GM18498 (cell line): Measurements from ENCODE around the gene MTFR1L.

Experiments used
- ATAC-seq: cut with Tn5 transposase; IDR thresholded peaks from one replicate; pipeline ENCODE4 v1.9.1; 2021; ENCODE audit warnings: mild to moderate bottlenecking, moderate library complexity; ENCODE audit not compliant: unreplicated experiment

The MTFR1L gene

DNA sequence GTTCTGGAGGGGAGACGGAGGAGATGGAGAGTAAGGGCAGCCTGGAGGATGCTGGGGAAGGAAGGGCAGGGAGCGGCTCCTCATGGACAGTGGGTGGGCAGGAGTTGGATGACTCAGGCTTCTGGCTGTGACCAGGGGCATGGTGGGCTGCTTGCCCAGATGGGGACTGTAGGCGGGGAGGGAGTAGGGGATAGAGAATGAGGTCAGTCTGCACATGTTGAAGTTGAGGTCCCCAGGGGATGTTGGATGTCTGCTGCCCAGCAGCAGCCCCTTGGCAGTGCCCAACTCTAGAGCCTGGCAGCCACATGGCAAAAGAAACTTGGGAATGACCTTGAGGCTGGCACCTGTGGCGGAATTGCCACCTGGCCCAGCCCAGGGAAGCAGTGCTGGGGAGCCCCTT lies 13.3 kb upstream of the MTFR1L start:
- no peak for ATAC-seq

GRCh38 chr1:25807480-25808390 lies 12.0 kb upstream of the MTFR1L start:
- ATAC-seq, result no peak

- no peak for ATAC-seq
Measured at GRCh38 chr1:25808481-25809244, 11.1 kb upstream of the MTFR1L start.

- no peak for ATAC-seq
Measured at GRCh38 chr1:25809283-25809926, 10.3 kb upstream of the MTFR1L start.

DNA sequence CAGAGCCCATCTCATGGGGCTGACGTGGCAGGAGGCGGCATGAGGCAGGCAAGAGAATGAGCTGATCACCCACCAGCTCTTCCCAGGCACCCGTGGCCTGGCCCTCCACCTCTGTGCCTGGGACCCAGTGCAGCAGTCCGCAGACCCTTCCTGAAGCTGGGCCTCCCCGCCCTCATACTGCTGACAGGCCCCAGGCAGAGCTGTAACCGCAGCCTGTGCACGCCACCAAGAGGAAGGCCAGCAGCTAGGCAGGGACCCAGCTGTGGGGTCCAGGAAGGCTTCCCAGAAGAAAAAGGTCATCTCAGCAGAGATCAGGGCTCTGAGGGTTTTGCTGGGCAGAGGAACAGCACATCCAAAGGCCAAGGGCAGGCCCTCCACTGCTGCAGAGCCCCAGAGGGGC lies 9.8 kb upstream of the MTFR1L start:
- ATAC-seq, result no peak

DNA sequence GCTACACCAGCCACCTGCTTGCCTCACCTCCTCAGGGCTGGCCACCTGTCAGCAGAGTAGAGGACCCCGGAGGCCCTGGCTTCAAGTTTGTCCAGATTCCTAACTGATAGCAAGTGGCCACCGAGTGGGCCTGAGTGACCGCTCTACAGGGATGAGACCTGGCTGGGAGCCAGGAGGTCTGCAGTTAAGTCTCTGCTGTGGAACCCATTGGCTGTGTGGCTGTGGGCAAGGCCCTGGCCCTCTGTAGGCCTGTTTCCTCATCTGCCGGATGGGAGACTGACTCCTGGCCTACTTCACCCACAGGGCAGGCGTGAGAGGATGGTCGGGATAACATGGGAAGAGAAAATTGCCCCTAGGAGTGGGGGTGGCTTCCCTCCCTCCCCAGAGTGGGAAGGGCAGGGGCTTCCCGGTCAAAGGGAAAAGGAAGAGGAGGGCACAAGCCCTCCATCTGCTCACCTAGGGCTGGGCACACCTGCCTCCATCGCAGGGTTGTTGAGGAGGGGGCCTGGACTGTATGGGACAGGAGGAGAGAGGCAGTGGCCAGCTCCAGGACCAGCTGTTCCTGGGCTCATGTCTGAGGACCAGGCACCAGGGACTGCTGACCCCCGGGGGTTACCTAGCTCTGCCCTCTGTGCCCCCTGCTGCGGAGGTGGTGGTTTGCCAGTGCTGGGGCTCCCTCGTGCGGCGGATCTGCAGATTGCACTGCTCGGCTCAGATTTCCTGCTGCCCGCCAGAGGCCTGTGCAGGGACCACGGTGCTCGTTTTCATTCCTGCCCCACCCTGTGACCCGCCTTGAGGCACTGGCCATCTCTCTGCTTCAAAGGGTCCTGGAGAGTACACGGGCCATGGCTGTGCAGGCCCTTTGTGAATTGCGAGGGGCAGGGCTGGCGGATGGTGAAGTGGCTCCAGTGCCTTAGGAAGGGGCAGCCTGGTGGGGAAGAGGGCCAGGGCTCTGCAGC lies 9.1 kb upstream of the MTFR1L start:
- no peak for ATAC-seq

GRCh38 chr1:25811384-25812082 lies 8.2 kb upstream of the MTFR1L start:
- no peak for ATAC-seq

- ATAC-seq, result no peak
Measured at GRCh38 chr1:25813071-25813733, 6.6 kb upstream of the MTFR1L start.

GRCh38 chr1:25813734-25814471 lies 5.9 kb upstream of the MTFR1L start:
- no peak for ATAC-seq

- ATAC-seq, result no peak
Measured at GRCh38 chr1:25814549-25815087, 5.1 kb upstream of the MTFR1L start.

GRCh38 chr1:25815208-25816111 lies 4.3 kb upstream of the MTFR1L start:
- no peak for ATAC-seq

DNA sequence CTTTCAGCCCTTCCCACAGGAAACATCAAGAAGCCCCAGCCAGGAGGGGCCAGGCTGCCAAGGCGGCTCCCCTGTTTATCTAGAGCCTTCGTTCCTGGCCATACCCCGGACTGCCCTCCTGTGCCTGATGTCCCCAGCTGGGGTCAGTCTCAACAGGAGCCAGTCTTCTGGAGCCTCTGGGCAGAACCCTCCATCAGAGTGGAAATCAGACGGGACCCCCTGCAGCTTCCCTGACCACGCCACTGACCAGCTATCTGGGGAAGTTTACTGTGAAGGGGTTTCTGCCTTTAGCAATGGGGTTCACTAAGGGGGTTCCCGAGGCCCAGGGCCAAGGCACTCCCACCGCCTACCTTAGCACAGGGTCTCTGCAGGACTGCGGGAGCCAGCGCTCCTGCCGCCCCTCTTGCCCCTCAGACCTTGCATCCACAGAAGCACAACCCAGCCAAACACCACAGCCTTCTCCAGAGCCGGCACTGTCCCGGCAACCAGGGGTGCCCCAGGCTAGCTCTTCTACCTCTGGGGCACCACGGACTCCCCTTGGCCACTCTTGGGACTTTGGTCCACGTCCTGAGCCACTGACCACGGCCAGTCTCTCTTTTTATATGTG lies 3.5 kb upstream of the MTFR1L start:
- ATAC-seq, result no peak

DNA sequence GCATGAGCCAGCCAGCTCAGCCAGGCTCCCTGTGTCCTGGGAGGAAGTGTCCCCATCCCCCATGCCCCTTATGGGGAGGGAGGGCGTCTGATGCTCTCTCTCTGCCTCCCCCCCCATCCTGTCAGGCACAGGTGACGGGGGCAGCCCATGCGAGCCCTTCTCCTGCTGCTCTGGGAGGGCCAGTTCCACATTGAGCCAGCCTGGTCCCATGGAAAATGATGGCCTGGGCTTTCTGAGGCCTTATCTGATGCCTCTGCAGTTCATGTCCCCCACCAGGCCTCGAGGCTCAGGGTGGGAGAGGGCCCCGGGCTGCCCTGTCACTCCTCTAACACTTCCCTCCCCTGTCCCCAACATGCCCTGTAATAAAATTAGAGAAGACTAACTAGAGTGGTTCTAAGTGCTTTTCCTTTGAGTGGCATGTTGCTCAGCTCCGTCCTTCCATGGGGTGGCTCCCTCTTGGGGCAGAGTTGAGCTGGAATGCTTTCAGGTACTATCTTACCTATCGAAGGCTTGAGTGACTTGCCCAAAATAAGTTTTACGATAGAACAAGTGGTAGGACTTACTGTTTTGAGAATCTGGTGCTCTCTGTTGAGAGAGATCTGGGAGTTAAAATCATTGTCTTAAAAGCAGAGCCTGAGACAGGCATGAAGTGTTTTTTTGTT lies 1.8 kb upstream of the MTFR1L start:
- no peak for ATAC-seq

DNA sequence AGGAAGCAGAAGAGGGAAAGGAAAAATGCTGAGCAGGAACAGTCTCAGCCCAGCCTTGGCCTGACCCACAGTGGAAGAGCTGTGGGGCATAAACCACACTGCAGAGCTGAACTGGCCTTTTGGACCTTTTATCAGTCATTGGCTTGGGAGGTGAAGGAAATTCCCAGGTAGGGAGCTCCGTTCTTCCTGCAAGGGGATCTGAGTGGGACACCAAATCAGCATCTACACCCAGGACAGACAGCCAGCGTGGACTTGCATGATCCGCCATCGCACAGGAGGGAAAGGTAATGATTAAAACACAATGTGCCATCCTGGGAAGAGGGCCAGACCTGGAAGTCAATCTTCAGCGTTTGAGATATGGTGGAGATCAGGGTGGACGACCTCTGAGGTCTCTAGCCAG lies 1.2 kb upstream of the MTFR1L start:
- no peak for ATAC-seq

- ATAC-seq, result peak; percentile 55
Measured at GRCh38 chr1:25820247-25821111, 725 bp downstream of the MTFR1L start.

DNA sequence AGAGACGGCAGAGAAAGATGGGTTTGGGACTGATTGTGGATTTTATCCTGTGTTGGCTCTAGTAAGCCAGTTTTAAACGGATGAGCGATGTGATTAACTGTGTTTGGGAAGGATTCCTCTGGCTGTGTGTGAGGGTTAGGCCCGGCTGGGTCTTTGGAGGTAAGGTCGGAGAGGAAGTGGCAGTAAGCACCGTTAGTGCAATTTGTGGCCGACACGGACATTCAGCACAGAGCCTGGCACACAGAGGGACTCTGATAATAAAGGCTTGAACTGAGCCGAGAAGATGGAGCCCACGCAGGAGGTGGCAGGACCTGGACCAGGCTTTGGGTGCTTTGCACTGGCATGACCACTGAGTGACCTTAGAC lies 1.3 kb downstream of the MTFR1L start:
- ATAC-seq, result no peak
